Activated CD4-positive, alpha-beta T cell treated with anti-CD3 and anti-CD28 coated beads, Interleukin-2, amount 50 U/mL, for 1 hour (primary cell): ENCODE measurements around the gene KCNC4.
A peak's percentile ranks its signal among the peaks of the same experiment; 100 is the strongest.

Experiments
- DNase-seq: peaks from one replicate; pipeline ENCODE4 v3.0.0-alpha.2; 2020

KCNC4 gene

GRCh38 chr1:110209715-110210603 lies at the start of gene KCNC4:
Gene KCNC4, plus strand, starts transcription at chr1:110210314. Its CDS starts 1,186 bp downstream, at chr1:110211500.
- DNase-seq, result peak; percentile 91

- DNase-seq, result no peak
These were observed 49.5 kb upstream of the KCNC4 start for GRCh38 chr1:110160538-110161100.

DNA sequence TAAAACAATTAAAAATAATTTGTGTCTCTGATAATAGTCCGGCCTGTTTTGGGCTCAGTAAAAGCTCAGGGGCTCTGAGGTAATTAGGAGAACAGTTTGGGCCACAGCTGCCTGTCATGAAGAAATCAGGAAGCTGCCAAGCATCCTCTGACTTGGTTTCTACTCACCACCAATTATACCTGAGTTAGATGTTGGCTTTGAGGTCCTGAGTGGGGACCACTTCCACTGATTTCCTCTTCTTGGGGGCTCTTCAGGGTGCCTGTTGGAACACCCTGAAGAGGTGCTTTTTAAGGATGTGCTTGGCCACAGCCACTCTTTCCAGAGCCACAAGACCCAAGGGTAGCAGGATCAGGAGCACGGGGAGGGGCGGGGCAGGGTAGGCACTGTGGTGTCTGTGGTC lies 48.9 kb upstream of the KCNC4 start:
- DNase-seq, result no peak

DNA sequence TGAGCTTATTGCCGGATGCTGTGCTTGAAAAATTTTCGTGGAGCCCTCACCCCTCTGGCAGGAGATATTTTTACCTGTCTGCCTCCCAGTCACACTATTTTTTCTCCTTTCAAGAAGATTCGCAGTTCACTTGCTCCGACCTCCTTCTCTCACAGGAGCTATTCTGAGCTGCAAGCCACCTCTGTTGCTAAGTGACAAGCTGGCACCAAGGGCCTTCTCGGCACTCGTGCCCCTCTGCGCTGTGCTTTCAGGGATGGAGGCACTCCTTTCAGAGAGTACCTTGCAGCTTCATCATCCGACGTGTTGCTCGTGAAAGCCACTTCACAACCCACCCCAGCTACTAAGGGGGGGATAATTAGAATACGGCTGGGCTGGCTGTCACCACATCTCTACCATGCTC lies 48.3 kb upstream of the KCNC4 start:
- no peak for DNase-seq

GRCh38 chr1:110163591-110163990 lies 46.5 kb upstream of the KCNC4 start:
- no peak for DNase-seq

DNA sequence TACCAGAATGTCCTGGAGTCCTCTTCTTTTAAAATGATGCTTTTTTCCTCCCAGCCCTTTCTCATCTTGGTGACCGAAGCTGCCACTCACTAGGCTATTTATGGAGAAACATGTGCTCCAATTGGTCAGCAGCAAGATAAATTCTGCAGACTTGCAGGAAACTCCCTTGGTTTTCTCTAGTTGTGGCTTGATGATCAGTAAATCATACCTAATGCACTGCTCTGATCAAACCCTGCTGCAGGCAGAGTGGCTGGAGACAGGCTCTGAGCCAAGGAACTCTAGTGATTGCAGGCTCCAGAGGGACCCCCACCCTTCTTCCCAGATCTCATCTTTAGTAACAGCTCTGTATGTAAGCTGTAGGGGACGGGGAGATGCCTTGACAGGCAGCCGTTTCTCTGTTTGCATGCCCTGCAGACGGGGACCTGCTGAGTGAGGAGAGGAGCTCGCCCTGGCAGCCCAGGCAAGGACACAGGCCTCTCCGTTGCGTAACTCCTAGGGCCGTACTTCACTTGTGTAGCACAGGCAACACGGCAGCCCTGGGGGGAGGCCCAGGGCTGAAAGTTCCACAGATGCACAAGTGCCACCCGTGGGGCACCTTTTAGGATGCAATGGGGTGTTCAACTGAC lies 45.3 kb upstream of the KCNC4 start:
- DNase-seq, result no peak

DNA sequence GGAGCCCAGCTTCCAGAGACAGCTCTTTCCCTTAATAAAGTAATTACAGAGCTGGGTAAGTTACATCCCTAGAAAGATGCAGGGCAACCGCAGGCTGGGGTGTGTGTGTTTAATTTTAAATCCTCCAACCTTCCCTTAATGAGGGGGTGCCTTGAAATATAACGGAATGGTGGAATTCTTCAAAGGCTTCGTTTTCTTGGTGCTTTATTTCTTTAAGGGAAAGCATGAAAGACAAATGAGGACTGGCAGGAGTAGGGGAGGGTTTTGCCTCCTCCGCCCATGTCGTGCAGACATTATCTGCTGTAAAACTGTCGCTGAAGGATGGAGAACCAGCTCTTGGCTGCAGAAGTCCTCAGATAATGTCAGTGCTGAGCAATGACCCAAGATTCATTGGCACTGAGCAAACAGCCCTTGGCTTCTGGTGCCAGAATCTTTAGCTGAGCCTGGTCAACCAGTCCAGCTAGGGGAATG lies 44.3 kb upstream of the KCNC4 start:
- DNase-seq, result no peak

DNA sequence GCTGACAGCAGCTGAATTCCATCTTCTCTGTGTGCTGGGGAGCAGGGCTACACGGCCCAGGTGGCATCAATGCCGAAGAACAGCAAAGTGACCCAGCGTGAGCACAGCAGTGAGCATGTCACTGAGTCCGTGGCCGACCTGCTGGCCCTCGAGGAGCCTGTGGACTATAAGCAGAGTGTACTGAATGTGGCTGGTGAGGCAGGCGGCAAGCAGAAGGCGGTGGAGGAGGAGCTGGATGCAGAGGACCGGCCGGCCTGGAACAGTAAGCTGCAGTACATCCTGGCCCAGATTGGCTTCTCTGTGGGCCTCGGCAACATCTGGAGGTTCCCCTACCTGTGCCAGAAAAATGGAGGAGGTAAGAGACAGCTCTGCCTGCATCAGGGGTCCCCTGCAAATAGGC lies 43.3 kb upstream of the KCNC4 start:
- no peak for DNase-seq

DNA sequence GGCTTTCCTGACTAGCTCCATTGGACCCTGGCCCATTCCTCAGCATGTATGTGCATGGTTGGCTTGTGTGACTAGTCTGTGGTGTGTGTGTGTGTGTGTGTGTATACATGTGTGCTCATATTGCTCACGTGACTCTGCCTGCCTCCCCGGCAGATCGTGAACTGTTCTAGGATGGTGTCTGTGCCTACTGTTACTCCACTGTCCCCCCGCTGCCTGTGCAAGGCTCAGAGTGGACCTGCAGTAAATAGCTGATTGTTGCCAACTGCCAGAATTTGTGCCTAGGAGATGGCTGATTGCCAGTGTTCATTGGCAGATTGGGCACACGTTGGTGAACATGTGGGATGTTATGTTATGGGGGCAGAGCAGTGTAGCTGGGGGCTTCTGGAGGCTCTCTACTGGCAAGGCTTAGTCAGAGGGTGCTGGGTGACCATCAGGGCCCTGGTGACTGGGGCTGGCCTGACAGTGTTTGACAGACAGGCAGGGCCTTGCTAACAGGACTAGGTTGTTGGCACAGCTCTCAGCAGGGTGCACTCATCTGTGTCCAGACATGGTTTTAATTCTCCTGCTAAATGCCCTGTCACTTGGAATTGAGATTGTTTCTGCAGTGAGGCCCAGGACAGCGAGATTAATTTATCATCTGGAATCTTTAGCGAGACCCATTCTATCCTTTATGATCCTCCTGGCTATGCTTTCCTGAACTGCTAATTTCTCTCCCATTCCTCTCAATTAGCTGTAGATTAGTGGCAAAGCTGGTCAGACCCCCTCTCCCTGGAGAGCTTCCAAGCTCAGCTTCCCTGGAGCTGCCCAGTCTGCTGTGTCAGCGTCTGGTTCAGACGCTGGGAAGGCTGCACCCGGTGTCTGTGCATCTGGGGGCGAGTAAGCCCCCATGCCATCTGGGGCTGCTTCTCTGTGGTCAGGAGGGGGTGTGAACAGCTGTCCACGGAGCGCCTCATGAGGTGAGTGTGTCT lies 39.1 kb upstream of the KCNC4 start:
- DNase-seq, result no peak

DNA sequence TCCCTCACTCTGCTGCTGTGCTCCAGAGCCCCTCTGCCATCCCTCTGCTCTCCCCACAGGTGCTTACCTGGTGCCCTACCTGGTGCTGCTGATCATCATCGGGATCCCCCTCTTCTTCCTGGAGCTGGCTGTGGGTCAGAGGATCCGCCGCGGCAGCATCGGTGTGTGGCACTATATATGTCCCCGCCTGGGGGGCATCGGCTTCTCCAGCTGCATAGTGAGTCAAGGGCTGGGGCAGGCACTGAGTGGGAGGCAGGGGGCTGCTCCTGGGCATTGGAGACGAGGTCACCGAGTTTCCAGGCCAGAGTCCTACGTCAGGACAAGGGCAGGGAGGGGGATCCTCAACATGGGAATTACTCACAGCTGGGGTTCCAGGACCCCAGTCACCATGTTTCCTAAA lies 38.1 kb upstream of the KCNC4 start:
- DNase-seq, result no peak

DNA sequence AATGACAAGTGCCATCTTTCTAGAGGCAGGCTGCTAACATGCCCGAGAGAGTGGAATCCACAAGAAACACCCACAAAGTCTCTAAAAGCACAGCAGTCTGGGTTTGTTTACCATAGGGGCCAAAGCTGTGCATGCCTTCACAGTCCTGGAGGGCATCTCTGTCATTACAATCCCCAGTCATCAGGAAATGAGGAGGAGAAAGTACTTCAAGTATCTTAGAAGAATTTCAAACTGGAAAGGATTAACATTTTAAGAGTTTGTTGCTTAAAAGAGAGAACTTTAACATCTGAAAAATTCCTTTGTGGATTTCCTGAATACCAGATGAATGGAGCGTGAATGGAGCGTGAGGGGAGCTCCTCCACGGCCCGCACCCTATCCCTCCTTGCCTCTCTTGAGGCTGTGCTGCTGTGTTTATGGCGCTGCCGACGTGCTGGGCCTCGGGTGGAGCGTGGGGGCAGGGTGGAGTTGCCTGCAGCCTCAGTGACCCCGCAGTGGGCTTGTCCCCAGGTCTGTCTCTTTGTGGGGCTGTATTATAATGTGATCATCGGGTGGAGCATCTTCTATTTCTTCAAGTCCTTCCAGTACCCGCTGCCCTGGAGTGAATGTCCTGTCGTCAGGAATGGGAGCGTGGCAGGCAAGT lies 36.5 kb upstream of the KCNC4 start:
- DNase-seq, result no peak

- DNase-seq, result no peak
These were observed 35.2 kb upstream of the KCNC4 start for GRCh38 chr1:110174961-110175360.

- no peak for DNase-seq
These were observed 33.7 kb upstream of the KCNC4 start for GRCh38 chr1:110176299-110176956.

DNA sequence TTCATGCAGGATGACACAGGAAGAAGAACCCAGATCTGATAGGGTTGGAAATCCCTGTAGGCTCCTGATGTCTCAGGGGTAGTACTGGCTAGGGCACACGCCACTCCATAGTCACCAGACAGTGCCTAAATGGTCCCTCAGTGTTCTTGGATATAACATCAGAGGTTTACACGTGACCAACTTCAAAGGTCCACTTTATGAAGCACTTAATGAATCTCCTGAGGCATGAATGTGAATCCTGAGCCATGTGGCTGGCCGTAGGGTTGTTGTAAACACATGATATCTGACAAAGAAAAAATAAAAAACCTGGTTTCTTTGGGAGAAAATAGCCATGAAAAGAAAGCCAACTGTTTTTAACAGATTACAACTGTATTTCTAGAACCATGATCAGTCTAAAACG lies 32.3 kb upstream of the KCNC4 start:
- DNase-seq, result no peak

- DNase-seq, result no peak
These were observed 26.4 kb upstream of the KCNC4 start for GRCh38 chr1:110183642-110184167.

DNA sequence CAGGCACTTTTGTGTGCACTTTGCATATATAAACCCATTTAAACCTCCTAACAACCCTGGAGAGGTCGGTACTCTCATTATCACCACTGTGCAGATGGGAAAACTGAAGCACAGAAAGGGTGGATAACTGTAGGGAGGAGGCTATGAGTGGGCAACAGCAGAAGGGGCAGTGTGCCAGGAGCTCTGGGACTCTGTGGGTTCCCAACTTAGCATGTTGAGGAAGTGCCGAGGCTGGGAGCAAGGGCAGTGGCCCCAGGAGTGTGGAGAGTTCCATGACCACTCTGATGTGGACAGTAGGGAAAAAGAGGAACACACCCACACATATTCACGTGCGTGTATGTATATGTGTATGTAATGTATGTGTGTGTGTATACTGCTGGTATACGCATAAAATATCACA lies 25.7 kb upstream of the KCNC4 start:
- no peak for DNase-seq

GRCh38 chr1:110185181-110185580 lies 24.9 kb upstream of the KCNC4 start:
- DNase-seq, result no peak

- DNase-seq, result no peak
These were observed 23.6 kb upstream of the KCNC4 start for GRCh38 chr1:110186558-110186957.

- DNase-seq, result no peak
These were observed 22.8 kb upstream of the KCNC4 start for GRCh38 chr1:110187139-110187890.

- no peak for DNase-seq
These were observed 22.0 kb upstream of the KCNC4 start for GRCh38 chr1:110188035-110188618.
